Measurements from ENCODE around the gene CCDC50. TPM values are rescaled to one million over a fixed set of nuclear protein-coding genes. Genes with fewer than 3 reads are reported as not detected.

Gene CCDC50
- polyA plus RNA-seq, 4 donors: 72.2 to 115 (median 75.4) TPM

GRCh38 chr3:191415566-191415965 lies 86.4 kb downstream of the CCDC50 start:
- DNase-seq (ENCODE audit: low read depth in 4 of 4, low spot score in 3 of 4): no peak

GRCh38 chr3:191417457-191417729 lies 88.2 kb downstream of the CCDC50 start:
- no peak for DNase-seq (ENCODE audit: low read depth in 4 of 4, low spot score in 3 of 4)

- DNase-seq (ENCODE audit: low read depth in 4 of 4, low spot score in 3 of 4): no peak
Observed at GRCh38 chr3:191420771-191421170, 91.6 kb downstream of the CCDC50 start.

GRCh38 chr3:191424881-191425280 lies 95.7 kb downstream of the CCDC50 start:
- no peak for DNase-seq (ENCODE audit: low read depth in 4 of 4, low spot score in 3 of 4)

- DNase-seq (ENCODE audit: low read depth in 4 of 4, low spot score in 3 of 4): no peak
Observed at GRCh38 chr3:191425322-191425734, 96.1 kb downstream of the CCDC50 start.

- DNase-seq (ENCODE audit: low read depth in 4 of 4, low spot score in 3 of 4): no peak
Observed at GRCh38 chr3:191426311-191426710, 97.1 kb downstream of the CCDC50 start.

GRCh38 chr3:191428177-191428576 lies 99.0 kb downstream of the CCDC50 start:
- no peak for DNase-seq (ENCODE audit: low read depth in 4 of 4, low spot score in 3 of 4)

- no peak for DNase-seq (ENCODE audit: low read depth in 4 of 4, low spot score in 3 of 4)
Observed at GRCh38 chr3:191430103-191430502, 100.9 kb downstream of the CCDC50 start.

- no peak for DNase-seq (ENCODE audit: low read depth in 4 of 4, low spot score in 3 of 4)
Observed at GRCh38 chr3:191431160-191431822, 102.1 kb downstream of the CCDC50 start.

- no peak for DNase-seq (ENCODE audit: low read depth in 4 of 4, low spot score in 3 of 4)
Observed at GRCh38 chr3:191432162-191432561, 103.0 kb downstream of the CCDC50 start.

GRCh38 chr3:191434024-191434423 lies 104.8 kb downstream of the CCDC50 start:
- no peak for DNase-seq (ENCODE audit: low read depth in 4 of 4, low spot score in 3 of 4)

GRCh38 chr3:191435981-191436380 lies 106.8 kb downstream of the CCDC50 start:
- DNase-seq (ENCODE audit: low read depth in 4 of 4, low spot score in 3 of 4): no peak

- no peak for DNase-seq (ENCODE audit: low read depth in 4 of 4, low spot score in 3 of 4)
Observed at GRCh38 chr3:191438150-191438814, 109.1 kb downstream of the CCDC50 start.

GRCh38 chr3:191440532-191440931 lies 111.3 kb downstream of the CCDC50 start:
- DNase-seq (ENCODE audit: low read depth in 4 of 4, low spot score in 3 of 4): no peak

GRCh38 chr3:191441687-191442086 lies 112.5 kb downstream of the CCDC50 start:
- no peak for DNase-seq (ENCODE audit: low read depth in 4 of 4, low spot score in 3 of 4)

- DNase-seq (ENCODE audit: low read depth in 4 of 4, low spot score in 3 of 4): no peak
Observed at GRCh38 chr3:191444569-191444968, 115.4 kb downstream of the CCDC50 start.

Other genes with a start within 250 kb of the CCDC50 start
- gene OSTN, start 130.2 kb upstream of the CCDC50 start, polyA plus RNA-seq (ENCODE audit: insufficient read length in 4 of 4): 10 to 100 TPM in 3 of 4 donors, 1 to 10 TPM in 1; 9.4 to 17.9 (median 12.1) TPM
- 1 to 10 TPM in 2 of 4 donors, under 1 TPM in 2; 0.52 to 1.9 (median 0.87) TPM for gene UTS2B, start 1.1 kb downstream of the CCDC50 start, polyA plus RNA-seq (ENCODE audit: insufficient read length in 4 of 4)
- gene PYDC2, start 131.8 kb downstream of the CCDC50 start, polyA plus RNA-seq (ENCODE audit: insufficient read length in 4 of 4): not detected